DMS 273 (cell line): ENCODE data around the gene RAPH1.

ENCODE experiments used
- DNase-seq: peaks from one replicate; lab custom pipeline; 2025; ENCODE audit not compliant: unreplicated experiment; lab: John Stamatoyannopoulos, UW

Gene RAPH1

GRCh38 chr2:203492965-203493364 lies 42.1 kb downstream of the RAPH1 start:
- no peak for DNase-seq

GRCh38 chr2:203490391-203490790 lies 44.7 kb downstream of the RAPH1 start:
- no peak for DNase-seq

- DNase-seq, result no peak
Observed at GRCh38 chr2:203489531-203489930, 45.6 kb downstream of the RAPH1 start.

- peak; percentile 46 for DNase-seq
Observed at GRCh38 chr2:203484266-203485112, 50.6 kb downstream of the RAPH1 start.

GRCh38 chr2:203480623-203481022 lies 54.5 kb downstream of the RAPH1 start:
- DNase-seq, result no peak

- no peak for DNase-seq
Observed at GRCh38 chr2:203476881-203477280, 58.2 kb downstream of the RAPH1 start.

- no peak for DNase-seq
Observed at GRCh38 chr2:203471323-203471722, 63.8 kb downstream of the RAPH1 start.

GRCh38 chr2:203470371-203470770 lies 64.7 kb downstream of the RAPH1 start:
- DNase-seq, result no peak

- DNase-seq, result no peak
Observed at GRCh38 chr2:203469546-203469945, 65.6 kb downstream of the RAPH1 start.

- DNase-seq, result peak; percentile 5
Observed at GRCh38 chr2:203463266-203463678, 71.8 kb downstream of the RAPH1 start.

GRCh38 chr2:203462308-203462707 lies 72.8 kb downstream of the RAPH1 start:
- DNase-seq, result no peak

GRCh38 chr2:203461746-203462145 lies 73.4 kb downstream of the RAPH1 start:
- DNase-seq, result no peak

- DNase-seq, result no peak
Observed at GRCh38 chr2:203455209-203455608, 79.9 kb downstream of the RAPH1 start.

- peak; percentile 67 for DNase-seq
Observed at GRCh38 chr2:203453858-203454451, 81.1 kb downstream of the RAPH1 start.

GRCh38 chr2:203451689-203452088 lies 83.4 kb downstream of the RAPH1 start:
- DNase-seq, result no peak

GRCh38 chr2:203451011-203451410 lies 84.1 kb downstream of the RAPH1 start:
- DNase-seq, result no peak

- DNase-seq, result no peak
Observed at GRCh38 chr2:203450561-203450960, 84.5 kb downstream of the RAPH1 start.

- no peak for DNase-seq
Observed at GRCh38 chr2:203446780-203447179, 88.3 kb downstream of the RAPH1 start.

GRCh38 chr2:203446071-203446481 lies 89.0 kb downstream of the RAPH1 start:
- no peak for DNase-seq

- no peak for DNase-seq
Observed at GRCh38 chr2:203444738-203445137, 90.4 kb downstream of the RAPH1 start.

GRCh38 chr2:203442463-203442862 lies 92.6 kb downstream of the RAPH1 start:
- no peak for DNase-seq

- no peak for DNase-seq
Observed at GRCh38 chr2:203441463-203441862, 93.6 kb downstream of the RAPH1 start.

GRCh38 chr2:203440671-203441070 lies 94.4 kb downstream of the RAPH1 start:
- no peak for DNase-seq
